H7 (cell line): ENCODE measurements around the gene IMMP2L. TPM values are rescaled to one million over a fixed set of nuclear protein-coding genes. Genes with fewer than 3 reads are reported as not detected.

Source experiments
- DNase-seq: peaks from one replicate; pipeline ENCODE4 v3.0.0; 2012
- H3K27me3 ChIP-seq: 2 replicates; pipeline ENCODE4 v1.6.0; 2011; ENCODE audit warnings: mild to moderate bottlenecking, low read length; ENCODE audit not compliant: control insufficient read depth, insufficient read depth
- H3K36me3 ChIP-seq: replicated peaks from 2 replicates; pipeline ENCODE4 v1.5.1; 2011; ENCODE audit warnings: low read length; ENCODE audit not compliant: control insufficient read depth, insufficient read depth
- H3K4me3 ChIP-seq: 2 replicates; pipeline ENCODE4 v1.5.1; 2011; ENCODE audit warnings: low read depth, mild to moderate bottlenecking, control low read depth, low read length, moderate library complexity; ENCODE audit not compliant: insufficient read depth
- total RNA-seq: library from RNA; depleted of rRNA; stranded (reverse); fragments of >200 nt; shearing (Covaris generic); gene quantifications from 2 replicates; pipeline ENCODE4 v1.2.3, GENCODE V29; 2014

IMMP2L gene
- total RNA-seq, 1 experiment from 2014 or later: 9.2 TPM

- DNase-seq: no peak
- no peak overlapping the region for H3K4me3 ChIP-seq
- no peaks in the 10 kb centered on the region for H3K27me3 ChIP-seq
- no peaks in the 10 kb centered on the region for H3K36me3 ChIP-seq
These were observed 172.3 kb downstream of the IMMP2L start for GRCh38 chr7:111390000-111390399.

- Histone ChIP-seq H3K4me3 (no peak overlapping the region), H3K27me3 (no peaks in the 10 kb centered on the region), H3K36me3 (no peaks in the 10 kb centered on the region)
- DNase-seq: no peak
These were observed 173.4 kb downstream of the IMMP2L start for GRCh38 chr7:111388912-111389311.

- H3K4me3 ChIP-seq: no peak overlapping the region
- DNase-seq: no peak
- no peaks in the 10 kb centered on the region for H3K27me3 ChIP-seq
- H3K36me3 ChIP-seq: no peaks in the 10 kb centered on the region
These were observed 174.3 kb downstream of the IMMP2L start for GRCh38 chr7:111388016-111388415.

GRCh38 chr7:111384065-111384891, 178.0 kb downstream of the IMMP2L start:
- Histone ChIP-seq H3K4me3 (no peak overlapping the region), H3K27me3 (no peaks in the 10 kb centered on the region), H3K36me3 (no peaks in the 10 kb centered on the region)
- DNase-seq: no peak

- DNase-seq: no peak
- no peaks in the 10 kb centered on the region for H3K27me3 ChIP-seq
- H3K36me3 ChIP-seq: no peaks in the 10 kb centered on the region
- no peak overlapping the region for H3K4me3 ChIP-seq
These were observed 179.2 kb downstream of the IMMP2L start for GRCh38 chr7:111383133-111383532.

GRCh38 chr7:111381590-111381989, 180.7 kb downstream of the IMMP2L start:
- no peak overlapping the region for H3K4me3 ChIP-seq
- no peaks in the 10 kb centered on the region for H3K27me3 ChIP-seq
- no peak for DNase-seq
- no peaks in the 10 kb centered on the region for H3K36me3 ChIP-seq

GRCh38 chr7:111380945-111381344, 181.3 kb downstream of the IMMP2L start:
- no peaks in the 10 kb centered on the region for H3K27me3 ChIP-seq
- no peak overlapping the region for H3K4me3 ChIP-seq
- no peaks in the 10 kb centered on the region for H3K36me3 ChIP-seq
- no peak for DNase-seq

GRCh38 chr7:111374027-111374426, 188.3 kb downstream of the IMMP2L start:
- DNase-seq: no peak
- no peak overlapping the region for H3K4me3 ChIP-seq
- H3K36me3 ChIP-seq: no peaks in the 10 kb centered on the region
- no peaks in the 10 kb centered on the region for H3K27me3 ChIP-seq

- Histone ChIP-seq H3K36me3 (no peaks in the 10 kb centered on the region), H3K27me3 (no peaks in the 10 kb centered on the region), H3K4me3 (no peak overlapping the region)
- DNase-seq: no peak
These were observed 190.9 kb downstream of the IMMP2L start for GRCh38 chr7:111371437-111371836.

GRCh38 chr7:111370002-111370401, 192.3 kb downstream of the IMMP2L start:
- no peak overlapping the region for H3K4me3 ChIP-seq
- H3K27me3 ChIP-seq: no peaks in the 10 kb centered on the region
- H3K36me3 ChIP-seq: no peaks in the 10 kb centered on the region
- no peak for DNase-seq

GRCh38 chr7:111368381-111369065, 193.8 kb downstream of the IMMP2L start:
- H3K27me3 ChIP-seq: no peaks in the 10 kb centered on the region
- no peak for DNase-seq
- H3K36me3 ChIP-seq: no peaks in the 10 kb centered on the region
- H3K4me3 ChIP-seq: no peak overlapping the region

- DNase-seq: no peak
These were observed 197.9 kb downstream of the IMMP2L start for GRCh38 chr7:111364413-111364812.

GRCh38 chr7:111363099-111363498, 199.2 kb downstream of the IMMP2L start:
- H3K4me3 ChIP-seq: no peak overlapping the region
- no peaks in the 10 kb centered on the region for H3K27me3 ChIP-seq
- no peak for DNase-seq
- H3K36me3 ChIP-seq: no peaks in the 10 kb centered on the region

More at GRCh38 chr7:111364413-111364812, 197.9 kb downstream of the IMMP2L start:
- Histone ChIP-seq H3K36me3 (no peaks in the 10 kb centered on the region), H3K27me3 (no peaks in the 10 kb centered on the region), H3K4me3 (no peak overlapping the region)

- no peak for DNase-seq
- Histone ChIP-seq H3K27me3 (no peaks in the 10 kb centered on the region), H3K4me3 (no peak overlapping the region), H3K36me3 (no peaks in the 10 kb centered on the region)
These were observed 199.7 kb downstream of the IMMP2L start for GRCh38 chr7:111362506-111363054.

- Histone ChIP-seq H3K4me3 (no peak overlapping the region), H3K36me3 (no peaks in the 10 kb centered on the region), H3K27me3 (no peaks in the 10 kb centered on the region)
- DNase-seq: no peak
These were observed 203.4 kb downstream of the IMMP2L start for GRCh38 chr7:111358915-111359314.
